H9 (cell line): ENCODE data around the gene SH3PXD2B. TPM values are rescaled to one million over a fixed set of nuclear protein-coding genes. Genes with fewer than 3 reads are reported as not detected.
A peak's percentile ranks its signal among the peaks of the same experiment; 100 is the strongest.

Source experiments
- DNase-seq: peaks from one replicate; pipeline ENCODE4 v3.0.0-alpha.2; 2017
- H2AFZ ChIP-seq: one replicate; pipeline ENCODE4 v1.6.1; 2013; ENCODE audit warnings: mild to moderate bottlenecking, low read length, control low read depth, moderate library complexity
- H2AK5ac ChIP-seq: 2 replicates; pipeline ENCODE4 v1.6.1; 2013; ENCODE audit warnings: low read length, control low read depth, mixed read lengths; ENCODE audit not compliant: insufficient read length
- H2BK120ac ChIP-seq: one replicate; pipeline ENCODE4 v1.6.1; 2013; ENCODE audit warnings: low read depth, mild to moderate bottlenecking, low read length, control low read depth, inconsistent platforms; ENCODE audit not compliant: poor library complexity, severe bottlenecking
- H2BK12ac ChIP-seq: 2 replicates; pipeline ENCODE4 v1.6.1; 2013; ENCODE audit warnings: low read length, control low read depth, mixed read lengths, low read depth; ENCODE audit not compliant: insufficient read length
- H2BK15ac ChIP-seq: 2 replicates; pipeline ENCODE4 v1.6.1; 2013; ENCODE audit warnings: low read depth, low read length, control low read depth
- H2BK20ac ChIP-seq: one replicate; pipeline ENCODE4 v1.6.1; 2013; ENCODE audit warnings: low read depth, mild to moderate bottlenecking, low read length, control low read depth, inconsistent platforms; ENCODE audit not compliant: poor library complexity, severe bottlenecking
- H2BK5ac ChIP-seq: 2 replicates; pipeline ENCODE4 v1.6.1; 2013; ENCODE audit warnings: low read length, control low read depth, mixed read lengths; ENCODE audit not compliant: insufficient read length
- H3K14ac ChIP-seq: 2 replicates; pipeline ENCODE4 v1.6.1; 2013; ENCODE audit warnings: low read length, control low read depth; ENCODE audit not compliant: insufficient read depth
- H3K18ac ChIP-seq: 2 replicates; pipeline ENCODE4 v1.6.1; 2013; ENCODE audit warnings: low read depth, mild to moderate bottlenecking, mixed read lengths, low read length, control low read depth; ENCODE audit not compliant: insufficient read length
- H3K23ac ChIP-seq: 2 replicates; pipeline ENCODE4 v1.6.1; 2013; ENCODE audit warnings: low read length, control low read depth, mixed read lengths, low read depth; ENCODE audit not compliant: insufficient read length
- H3K23me2 ChIP-seq: 2 replicates; pipeline ENCODE4 v1.6.1; 2013; ENCODE audit warnings: low read depth, mild to moderate bottlenecking, mixed read lengths, low read length, control low read depth; ENCODE audit not compliant: insufficient read length, poor library complexity, severe bottlenecking
- H3K27ac ChIP-seq: 2 replicates; pipeline ENCODE4 v1.5.1; 2013; ENCODE audit warnings: low read length, control low read depth, mixed read lengths, low read depth; ENCODE audit not compliant: insufficient read length
- H3K27me3 ChIP-seq: 2 replicates; pipeline ENCODE4 v1.6.1; 2013; ENCODE audit warnings: low read length, control low read depth, inconsistent platforms; ENCODE audit not compliant: insufficient read depth
- H3K4ac ChIP-seq: 2 replicates; pipeline ENCODE4 v1.6.1; 2013; ENCODE audit warnings: low read depth, mild to moderate bottlenecking, control low read depth, inconsistent platforms, low read length, moderate library complexity
- H3K4me1 ChIP-seq: 2 replicates; pipeline ENCODE4 v1.6.1; 2013; ENCODE audit warnings: low read length, control low read depth, inconsistent platforms; ENCODE audit not compliant: insufficient read depth
- H3K4me2 ChIP-seq: 2 replicates; pipeline ENCODE4 v1.6.1; 2013; ENCODE audit warnings: low read length, control low read depth, mixed read lengths; ENCODE audit not compliant: insufficient read length, insufficient read depth
- H3K56ac ChIP-seq: 2 replicates; pipeline ENCODE4 v1.6.1; 2013; ENCODE audit warnings: low read depth, mild to moderate bottlenecking, mixed read lengths, low read length, control low read depth; ENCODE audit not compliant: insufficient read length
- H3K79me1 ChIP-seq: 2 replicates; pipeline ENCODE4 v1.6.1; 2013; ENCODE audit warnings: low read depth, mild to moderate bottlenecking, moderate library complexity, low read length, control low read depth, inconsistent platforms; ENCODE audit not compliant: insufficient read depth, poor library complexity, severe bottlenecking
- H3K79me2 ChIP-seq: 2 replicates; pipeline ENCODE4 v1.6.1; 2013; ENCODE audit warnings: low read length, control low read depth, inconsistent platforms; ENCODE audit not compliant: insufficient read depth
- H3K9ac ChIP-seq: 2 replicates; pipeline ENCODE4 v1.6.1; 2013; ENCODE audit warnings: low read length, control low read depth, mixed read lengths; ENCODE audit not compliant: insufficient read length; ENCODE audit errors: extremely low read depth
- H3K9me3 ChIP-seq: one replicate; pipeline ENCODE4 v1.6.1; 2013; ENCODE audit warnings: low read depth, low read length, inconsistent platforms; ENCODE audit not compliant: control insufficient read depth
- H3T11ph ChIP-seq: one replicate; pipeline ENCODE4 v1.6.1; 2013; ENCODE audit warnings: mild to moderate bottlenecking, low read length, control low read depth, inconsistent platforms
- H4K20me1 ChIP-seq: one replicate; pipeline ENCODE4 v1.6.1; 2013; ENCODE audit not compliant: control insufficient read depth, insufficient read length, insufficient read depth
- H4K5ac ChIP-seq: 2 replicates; pipeline ENCODE4 v1.6.1; 2013; ENCODE audit warnings: low read depth, mild to moderate bottlenecking, mixed read lengths, low read length, control low read depth; ENCODE audit not compliant: insufficient read length
- H4K8ac ChIP-seq: replicated peaks from 2 replicates; pipeline ENCODE4 v1.6.1; 2013; ENCODE audit warnings: low read length, control low read depth, mixed read lengths, low read depth; ENCODE audit not compliant: insufficient read length
- H4K91ac ChIP-seq: 2 replicates; pipeline ENCODE4 v1.6.1; 2013; ENCODE audit warnings: low read depth, mild to moderate bottlenecking, moderate library complexity, mixed read lengths, low read length, control low read depth; ENCODE audit not compliant: insufficient read length
- H3K27ac Mint-ChIP-seq, 3 experiments: 2 replicates in 2 of 3; 3 replicates in 1 of 3; pipeline ENCODE4 v1.8.0; 2020 to 2021; ENCODE audit warnings: mixed read lengths in 3 of 3, mild to moderate bottlenecking in 1 of 3, moderate library complexity in 1 of 3
- H3K27me3 Mint-ChIP-seq: 2 replicates; pipeline ENCODE4 v1.8.0; 2021; ENCODE audit warnings: low read depth, mild to moderate bottlenecking, moderate library complexity, mixed read lengths
- H3K36me3 Mint-ChIP-seq, 3 experiments: 2 replicates in 2 of 3; 3 replicates in 1 of 3; pipeline ENCODE4 v1.8.0; 2020 to 2021; ENCODE audit warnings: low read depth in 3 of 3, mixed read lengths in 3 of 3; ENCODE audit not compliant: insufficient read depth in 1 of 3
- H3K4me1 Mint-ChIP-seq, 2 experiments: 2 replicates each; pipeline ENCODE4 v1.8.0; 2020; ENCODE audit warnings: mixed read lengths in 2 of 2
- H3K4me3 Mint-ChIP-seq, 2 experiments: 2 replicates in 1 of 2; 3 replicates in 1 of 2; pipeline ENCODE4 v1.8.0; 2020 to 2021; ENCODE audit warnings: mild to moderate bottlenecking in 2 of 2, mixed read lengths in 2 of 2, moderate library complexity in 1 of 2
- H3K9me3 Mint-ChIP-seq, 2 experiments: 2 replicates in 1 of 2; 3 replicates in 1 of 2; pipeline ENCODE4 v1.8.0; 2020; ENCODE audit warnings: mild to moderate bottlenecking in 2 of 2, mixed read lengths in 2 of 2, moderate library complexity in 1 of 2
- CTCF ChIP-seq: fragments of 200-600 bp; sonication (generic); conservative IDR thresholded peaks from 3 replicates; pipeline ENCODE4 v1.8.0; 2021; ENCODE audit warnings: antibody characterized with exemption, mild to moderate bottlenecking
- WGBS: extraction: QIAGEN DNeasy Blood & Tissue Kit; methylation state at CpG from one replicate; pipeline ENCODE4 v1.1.7; 2013; ENCODE audit warnings: missing lambda C conversion rate, low lambda C conversion rate, mixed read lengths; ENCODE audit not compliant: insufficient read length; ENCODE audit errors: extremely low coverage; 5-methylcytosine and 5-hydroxymethylcytosine counted together
- total RNA-seq: library from RNA; stranded (reverse); gene quantifications from 2 replicates; pipeline ENCODE4 v1.2.1, GENCODE V29; 2021

SH3PXD2B gene
- total RNA-seq, 1 experiment from 2014 or later: 49.0 TPM

DNA sequence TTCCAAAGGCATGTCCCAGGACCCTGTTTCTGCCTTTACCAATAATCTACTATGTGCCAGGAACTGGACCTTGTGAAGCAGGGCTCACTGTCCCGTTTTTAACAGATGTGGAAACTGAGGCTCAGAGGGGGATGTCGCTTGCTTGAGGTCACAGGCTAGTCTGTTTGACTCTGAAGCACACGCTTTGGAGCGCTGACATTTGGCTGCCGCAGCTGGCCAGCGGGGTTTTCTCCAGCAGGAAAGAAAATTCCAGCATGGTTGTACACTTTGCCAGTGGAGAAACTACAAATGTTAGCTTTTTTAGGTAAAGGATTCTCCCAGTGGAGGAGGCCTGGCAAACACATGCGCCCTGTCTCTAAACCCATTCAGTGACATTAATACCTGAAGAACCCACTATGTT lies 50.5 kb downstream of the SH3PXD2B start:
- H4K5ac ChIP-seq: no peak overlapping the region
- no peak overlapping the region for H3T11ph ChIP-seq
- H3K27ac ChIP-seq: no peak overlapping the region
- H3K36me3 Mint-ChIP-seq: peaks cover 41 to 55% (median 43%) of the 10 kb centered on the region in 3 experiments
- peak overlapping the region; percentile 88 to 97 (median 94); a peak in 6 of 7 replicates for H3K27ac Mint-ChIP-seq
- H3K4me1 ChIP-seq: peaks cover 7% of the 10 kb centered on the region; the same call in 1 of the 2 replicates
- TF ChIP-seq CTCF: no peak
- H4K91ac ChIP-seq: no peak overlapping the region
- no peak overlapping the region for H2AFZ ChIP-seq
- H3K56ac ChIP-seq: no peak overlapping the region
- peak overlapping the region; percentile 77; the same call in 1 of the 2 replicates for H3K14ac ChIP-seq
- no peaks in the 10 kb centered on the region for H3K27me3 ChIP-seq
- no peak overlapping the region for H4K8ac ChIP-seq
- H3K9me3 Mint-ChIP-seq: peaks cover 0 to under 1% of the 10 kb centered on the region in 2 experiments; a peak in 1 of 5 replicates
- H3K27me3 Mint-ChIP-seq: no peaks in the 10 kb centered on the region
- H3K79me2 ChIP-seq: no peaks in the 10 kb centered on the region
- no peak overlapping the region for H3K4me2 ChIP-seq
- H3K4me3 Mint-ChIP-seq: no peak overlapping the region
- H2BK120ac ChIP-seq: no peak overlapping the region
- H3K9me3 ChIP-seq: no peaks in the 10 kb centered on the region
- no peak overlapping the region for H2BK12ac ChIP-seq
- WGBS: no CpG with 5 or more reads among the region's 7 CpGs
- H3K4ac ChIP-seq: no peak overlapping the region
- H2BK5ac ChIP-seq: no peak overlapping the region
- no peaks in the 10 kb centered on the region for H3K23me2 ChIP-seq
- H3K4me1 Mint-ChIP-seq: peaks cover 44 to 48% of the 10 kb centered on the region in 2 experiments
- H4K20me1 ChIP-seq: no peaks in the 10 kb centered on the region
- DNase-seq: no peak
- H3K23ac ChIP-seq: no peak overlapping the region
- no peak overlapping the region for H3K9ac ChIP-seq
- H2BK20ac ChIP-seq: no peak overlapping the region
- H2AK5ac ChIP-seq: no peak overlapping the region
- no peak overlapping the region for H2BK15ac ChIP-seq
- no peaks in the 10 kb centered on the region for H3K79me1 ChIP-seq
- no peak overlapping the region for H3K18ac ChIP-seq
